ENCODE measurements around the gene ABCC5.

DNA sequence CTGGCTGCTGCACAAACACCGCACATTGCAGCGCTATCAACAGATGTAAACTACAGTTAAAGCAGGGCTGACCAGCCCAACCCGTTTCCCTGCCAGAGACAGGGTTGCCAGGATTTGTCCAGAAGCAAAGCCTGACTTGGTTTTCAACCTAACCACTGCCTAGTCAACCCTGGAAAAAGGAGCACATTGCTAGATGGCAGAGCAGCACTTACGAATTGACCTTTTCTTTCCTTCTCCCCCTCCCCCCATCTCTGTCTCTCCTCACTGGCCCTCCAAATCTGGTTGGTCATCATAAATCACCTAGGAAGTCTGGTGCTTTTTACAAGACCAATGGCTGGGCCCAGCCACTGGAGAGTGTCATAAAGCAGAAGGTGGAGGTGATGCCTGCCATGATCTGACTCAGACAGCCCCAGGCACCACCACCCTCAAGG lies 51.3 kb downstream of the ABCC5 start:
- TF ChIP-seq, protein P1, sequence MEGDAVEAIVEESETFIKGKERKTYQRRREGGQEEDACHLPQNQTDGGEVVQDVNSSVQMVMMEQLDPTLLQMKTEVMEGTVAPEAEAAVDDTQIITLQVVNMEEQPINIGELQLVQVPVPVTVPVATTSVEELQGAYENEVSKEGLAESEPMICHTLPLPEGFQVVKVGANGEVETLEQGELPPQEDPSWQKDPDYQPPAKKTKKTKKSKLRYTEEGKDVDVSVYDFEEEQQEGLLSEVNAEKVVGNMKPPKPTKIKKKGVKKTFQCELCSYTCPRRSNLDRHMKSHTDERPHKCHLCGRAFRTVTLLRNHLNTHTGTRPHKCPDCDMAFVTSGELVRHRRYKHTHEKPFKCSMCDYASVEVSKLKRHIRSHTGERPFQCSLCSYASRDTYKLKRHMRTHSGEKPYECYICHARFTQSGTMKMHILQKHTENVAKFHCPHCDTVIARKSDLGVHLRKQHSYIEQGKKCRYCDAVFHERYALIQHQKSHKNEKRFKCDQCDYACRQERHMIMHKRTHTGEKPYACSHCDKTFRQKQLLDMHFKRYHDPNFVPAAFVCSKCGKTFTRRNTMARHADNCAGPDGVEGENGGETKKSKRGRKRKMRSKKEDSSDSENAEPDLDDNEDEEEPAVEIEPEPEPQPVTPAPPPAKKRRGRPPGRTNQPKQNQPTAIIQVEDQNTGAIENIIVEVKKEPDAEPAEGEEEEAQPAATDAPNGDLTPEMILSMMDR (IDR thresholded peaks at IDR 0.05), result no peak
- TF ChIP-seq POLR2A (IDR thresholded peaks at IDR 0.05), result no peak
